DMS153 treated with DMSO at 0.1 percent for 48 hours (cell line): ENCODE data around the gene SERPINH1.
A peak's percentile ranks its signal among the peaks of the same experiment; 100 is the strongest.
"Not testable (repeated sequence)": the region's sequence is repeated elsewhere in the genome, so short reads cannot be mapped to it uniquely, and the experiment has no call there.

Source experiments
- DNase-seq: peaks from one replicate; lab custom pipeline; 2025; ENCODE audit not compliant: unreplicated experiment; lab: John Stamatoyannopoulos, UW

SERPINH1 gene

DNA sequence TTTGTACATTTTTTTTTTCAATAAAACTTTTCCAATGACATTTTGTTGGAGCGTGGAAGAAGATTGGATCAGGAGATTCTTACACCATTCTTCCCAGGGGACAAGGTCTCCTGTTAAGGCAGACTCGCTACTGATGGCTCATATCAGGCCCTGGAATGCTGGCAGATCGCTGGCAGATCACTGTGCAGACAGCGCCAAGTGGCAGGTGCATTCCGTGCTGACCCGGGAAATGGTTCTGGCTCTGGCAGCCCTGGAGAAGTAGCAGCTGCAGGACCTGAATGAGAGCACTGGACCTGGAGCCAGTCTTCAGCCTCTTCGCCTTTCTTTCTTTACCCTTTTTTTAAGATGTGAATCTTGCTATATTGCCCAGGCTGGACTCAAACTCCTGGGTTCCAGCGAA lies 10.7 kb downstream of the SERPINH1 start:
- no peak for DNase-seq

DNA sequence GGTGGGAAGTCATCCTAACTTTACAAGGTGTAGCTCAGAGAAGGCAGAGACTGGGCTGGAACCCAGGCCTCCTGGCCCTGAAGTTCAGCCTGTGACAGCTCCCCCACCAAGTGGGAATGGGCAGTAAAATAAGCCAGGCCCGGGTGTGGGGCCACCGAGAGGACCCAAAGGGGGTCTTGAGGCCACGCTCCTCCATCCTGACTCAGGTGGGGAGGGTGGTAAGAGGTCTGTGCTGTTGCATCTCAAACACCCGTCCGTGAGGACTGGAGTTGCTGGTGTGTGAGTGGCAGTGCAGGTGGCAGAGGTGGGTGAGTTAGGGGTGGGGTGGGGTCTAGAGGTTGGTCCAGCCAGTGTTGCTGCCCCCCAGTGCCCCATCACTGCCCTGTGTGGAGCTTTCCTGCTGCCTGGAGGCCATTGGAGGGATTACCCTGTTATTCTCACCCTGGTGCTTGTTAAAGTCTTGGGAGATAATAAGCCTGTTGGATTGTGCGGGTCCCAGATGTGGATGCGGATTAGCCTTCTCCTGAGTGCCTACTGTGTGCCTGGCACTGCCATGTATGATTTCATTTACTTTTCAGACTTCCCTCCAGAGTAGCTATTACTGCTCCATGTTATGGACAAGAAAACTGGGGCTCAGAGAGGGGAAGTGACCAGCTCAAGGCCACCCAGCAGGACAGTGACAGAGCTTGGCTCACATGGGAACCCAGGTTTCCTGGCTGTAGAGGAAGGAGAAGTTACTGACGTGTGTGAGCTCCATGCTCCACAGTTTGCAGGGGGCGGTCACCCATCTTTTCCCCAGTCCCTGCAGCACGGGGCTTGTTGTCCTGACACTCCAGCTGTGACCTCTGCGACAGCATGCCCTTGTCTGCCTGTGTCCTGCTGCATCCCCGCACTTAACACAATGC lies 12.9 kb downstream of the SERPINH1 start:
- no peak for DNase-seq

DNA sequence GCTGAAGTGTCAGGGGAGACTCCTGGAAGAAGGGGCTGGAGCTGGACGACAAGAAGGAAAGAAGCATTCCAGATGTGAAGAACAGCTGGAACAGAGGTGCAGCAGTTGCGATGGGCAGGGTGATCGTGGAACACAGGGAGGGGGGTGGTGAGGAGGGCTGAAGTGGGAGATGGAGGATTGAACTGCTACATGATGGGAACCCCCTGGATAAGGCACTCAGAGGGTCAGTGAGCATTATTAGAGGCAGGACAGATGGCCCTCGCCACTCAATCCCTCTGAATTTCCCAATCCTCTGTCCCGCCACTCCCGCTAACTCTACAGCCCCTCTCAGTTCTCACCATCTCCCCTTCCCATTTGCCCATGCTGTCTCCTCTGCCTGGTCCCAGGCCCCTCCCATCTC lies 14.0 kb downstream of the SERPINH1 start:
- DNase-seq = no peak

DNA sequence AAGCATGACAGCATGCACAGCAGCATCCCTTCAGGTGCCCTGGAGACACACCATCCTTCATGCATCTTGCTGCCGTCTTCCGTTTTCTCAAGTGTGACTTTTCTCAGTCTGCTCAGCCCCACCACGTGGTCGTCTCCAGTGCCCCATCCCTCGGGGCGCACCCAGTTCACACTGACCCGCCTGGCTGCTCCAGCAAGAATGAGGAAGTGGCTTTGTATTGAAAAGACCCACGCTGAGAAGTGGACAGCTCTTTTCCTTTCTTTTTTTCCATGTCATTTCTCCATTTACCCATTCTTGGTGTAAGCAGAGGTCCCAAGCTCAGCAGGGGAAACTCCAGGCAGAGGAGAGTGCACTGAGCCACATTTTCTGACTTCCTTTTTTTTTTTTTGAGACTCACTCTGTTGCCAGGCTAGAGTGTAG lies 14.5 kb downstream of the SERPINH1 start:
- no peak for DNase-seq

DNA sequence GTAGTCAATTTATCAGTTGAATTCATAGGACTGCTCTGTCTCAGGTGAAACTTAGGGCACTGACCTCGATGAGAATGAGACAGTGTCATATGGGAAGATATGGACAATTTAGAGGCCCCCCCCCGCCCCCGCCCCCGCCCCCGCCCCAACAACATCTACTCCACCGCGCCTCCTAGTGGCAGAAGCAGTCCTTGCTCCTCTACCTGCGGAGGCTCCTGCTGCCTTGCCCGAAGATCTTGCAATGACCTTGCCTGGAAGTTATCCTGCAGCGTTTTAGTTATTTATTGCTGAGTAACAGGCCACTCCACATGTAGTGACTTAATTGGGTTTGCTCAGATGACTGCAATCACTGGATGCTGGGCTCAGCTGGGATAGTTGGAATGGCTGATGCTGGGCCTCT lies 15.2 kb downstream of the SERPINH1 start:
- no peak for DNase-seq

DNA sequence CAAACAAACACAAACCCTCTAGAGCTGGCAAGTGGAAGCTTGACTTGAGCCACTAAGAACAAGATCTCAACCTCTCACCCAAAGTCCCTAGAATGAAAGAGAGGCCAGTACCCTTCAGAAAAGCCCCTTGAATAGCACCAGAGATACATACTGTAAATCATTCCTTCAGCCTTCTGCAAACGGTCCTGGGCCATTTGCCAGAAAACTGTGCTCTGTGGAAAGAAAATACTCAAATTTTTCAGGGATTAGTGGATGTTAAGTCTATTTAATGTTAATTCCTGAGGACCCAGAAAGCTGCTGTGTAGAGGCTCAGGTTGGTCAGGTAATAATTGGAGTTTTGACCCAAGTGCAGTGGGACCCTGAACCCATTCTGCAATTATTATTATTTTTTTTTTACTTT lies 16.9 kb downstream of the SERPINH1 start:
- no peak for DNase-seq

DNA sequence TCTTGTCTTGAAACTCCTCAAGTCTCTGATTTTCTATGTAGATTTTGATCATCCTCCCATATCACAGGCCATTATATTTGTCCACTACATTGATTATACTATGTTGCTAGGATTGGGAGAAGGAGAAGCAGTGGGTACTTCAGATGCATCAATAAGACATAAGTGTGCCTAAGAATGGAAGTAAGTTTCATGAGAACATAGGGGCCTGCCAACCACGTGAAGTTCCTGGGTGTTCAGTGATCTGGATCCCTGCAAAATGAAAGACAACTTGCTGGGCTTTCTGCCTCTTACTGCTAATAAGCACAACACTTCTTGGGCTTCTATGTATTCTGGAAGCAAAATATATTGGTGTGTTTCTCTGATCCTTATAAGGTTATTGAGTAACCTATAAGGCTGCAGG lies 17.8 kb downstream of the SERPINH1 start:
- no peak for DNase-seq

DNA sequence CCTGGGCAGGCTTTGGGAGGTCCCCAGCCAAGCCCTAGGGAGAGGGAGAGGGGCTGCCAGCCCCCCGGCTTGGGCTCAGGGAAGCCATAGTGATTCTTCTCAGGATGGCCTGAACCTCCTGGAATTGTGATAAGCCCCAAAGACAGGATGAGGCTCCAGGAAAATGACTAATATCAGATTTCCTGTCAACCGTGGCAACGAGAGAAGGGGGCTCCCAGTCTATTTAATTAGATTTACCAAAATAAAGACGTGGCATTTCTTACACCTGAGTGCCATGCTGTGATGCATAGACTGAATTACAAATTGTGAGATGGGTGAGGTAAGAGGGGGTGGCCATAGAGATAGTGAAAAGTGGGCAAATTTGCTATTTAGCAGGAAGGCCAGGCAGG lies 20.4 kb downstream of the SERPINH1 start:
- no peak for DNase-seq

DNA sequence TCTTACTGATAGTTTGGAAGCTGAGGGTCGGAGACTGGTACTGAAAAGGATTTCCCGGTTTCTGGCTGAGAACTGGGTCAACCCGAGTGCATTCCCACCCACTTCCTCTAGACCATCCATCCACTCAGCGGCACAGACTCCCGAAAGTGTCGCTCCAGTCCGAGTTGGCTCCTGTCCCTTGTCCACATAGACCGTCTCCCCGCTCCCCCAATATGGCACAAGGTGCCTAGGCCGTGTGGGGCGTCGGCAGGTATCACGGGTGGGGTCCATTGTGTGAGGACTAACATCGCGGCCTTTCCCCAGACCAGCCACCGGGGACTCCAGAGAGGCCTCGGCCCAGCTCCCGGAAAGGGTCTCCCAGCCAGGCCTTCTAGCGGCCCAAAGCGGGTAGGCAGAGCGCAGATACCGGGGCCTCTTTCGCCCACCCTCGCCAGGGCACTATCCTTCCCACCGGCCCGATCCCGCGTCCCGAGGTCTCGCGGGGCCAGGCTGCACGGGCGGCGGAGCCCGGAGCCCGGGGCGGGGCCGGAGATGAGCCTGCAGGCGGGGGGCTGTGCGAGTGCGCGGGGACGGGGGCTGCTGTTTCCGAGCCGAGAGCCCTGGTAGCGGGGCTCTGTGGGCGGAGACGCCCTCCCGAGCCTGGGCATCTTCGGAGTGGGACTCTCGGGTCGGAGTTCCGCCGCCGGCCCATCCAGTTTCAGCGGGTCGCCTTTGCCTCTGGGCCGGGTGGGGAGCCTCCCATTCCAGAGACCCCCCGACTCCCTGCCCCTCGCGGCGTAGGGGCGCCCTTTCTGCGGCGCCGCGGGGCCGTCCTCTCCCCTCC lies 21.1 kb downstream of the SERPINH1 start:
- DNase-seq = peak; percentile 52

DNA sequence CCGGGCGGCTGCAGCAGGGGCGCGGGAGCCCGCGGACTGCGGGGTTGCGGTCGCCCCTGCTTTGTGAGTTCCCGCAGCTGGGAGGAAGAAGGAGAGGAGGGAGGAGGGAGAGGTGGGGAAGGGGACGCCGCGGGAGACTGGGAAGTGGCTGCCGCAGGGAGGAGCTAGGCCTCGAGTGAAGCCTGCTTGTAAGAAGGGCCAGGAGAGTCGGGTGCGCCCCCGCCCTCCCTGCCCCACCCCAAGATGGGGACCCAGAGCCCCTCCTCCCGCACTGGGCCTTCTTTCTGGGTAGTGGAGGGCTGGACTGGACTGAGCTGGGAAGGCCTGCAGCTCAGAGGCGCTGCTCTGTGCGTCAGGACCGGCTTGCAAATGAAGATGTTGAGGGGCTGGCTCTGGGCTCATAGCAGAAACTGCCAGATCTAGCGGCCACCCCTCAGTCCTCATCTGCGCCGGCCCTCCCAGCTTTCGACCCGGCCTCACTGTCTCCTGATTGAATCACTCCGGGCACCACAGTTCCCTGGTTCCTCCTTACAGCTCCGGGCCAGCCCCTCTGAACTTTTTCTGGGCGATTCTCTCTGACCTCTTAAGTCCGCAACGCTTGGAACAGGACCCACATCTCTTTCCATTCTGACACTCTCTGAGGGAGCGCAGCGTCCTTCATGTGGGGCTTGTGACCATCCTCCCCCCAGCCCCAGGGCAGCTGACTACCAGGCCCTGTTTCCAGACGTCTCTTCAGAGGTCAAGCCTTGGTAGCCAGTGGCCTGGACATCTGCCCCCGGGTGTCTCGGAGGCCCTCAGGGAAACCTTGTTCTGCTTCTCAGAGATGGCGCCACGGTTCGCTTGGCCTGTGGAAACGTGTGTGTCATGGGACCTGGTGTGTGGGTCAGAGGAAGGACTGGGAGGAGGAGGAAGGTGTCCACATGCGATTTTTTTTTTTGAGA lies 21.9 kb downstream of the SERPINH1 start:
- no peak for DNase-seq

DNA sequence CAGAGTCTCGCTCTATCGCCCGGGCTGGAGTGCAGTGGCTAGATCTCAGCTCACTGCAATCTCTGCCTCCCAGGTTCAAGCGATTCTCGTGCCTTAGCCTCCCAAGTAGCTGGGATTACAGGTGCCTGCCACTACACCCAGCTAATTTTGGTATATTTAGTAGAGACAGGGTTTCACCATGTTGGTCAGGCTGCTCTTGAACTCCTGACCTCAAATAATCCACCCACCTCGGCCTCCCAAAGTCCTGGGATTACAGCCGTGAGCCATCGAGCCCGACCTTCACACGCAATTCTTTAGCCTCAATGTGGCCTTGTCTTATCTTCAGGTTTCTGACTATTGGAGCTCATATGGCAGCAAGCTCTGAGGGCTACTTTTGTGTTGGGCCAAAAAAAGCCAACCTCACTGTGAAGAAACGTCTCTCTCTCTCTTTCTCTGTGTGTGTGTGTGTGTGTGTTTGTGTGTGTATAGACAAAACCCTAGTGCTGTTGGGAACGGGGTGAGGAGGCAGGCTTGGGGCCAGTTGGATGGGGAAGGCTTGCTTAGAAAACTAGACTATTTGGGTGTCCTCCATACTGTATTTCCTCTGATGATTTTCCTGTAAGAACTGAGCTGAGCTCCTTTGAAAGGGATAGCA lies 22.7 kb downstream of the SERPINH1 start:
- not testable (repeated sequence) for DNase-seq

DNA sequence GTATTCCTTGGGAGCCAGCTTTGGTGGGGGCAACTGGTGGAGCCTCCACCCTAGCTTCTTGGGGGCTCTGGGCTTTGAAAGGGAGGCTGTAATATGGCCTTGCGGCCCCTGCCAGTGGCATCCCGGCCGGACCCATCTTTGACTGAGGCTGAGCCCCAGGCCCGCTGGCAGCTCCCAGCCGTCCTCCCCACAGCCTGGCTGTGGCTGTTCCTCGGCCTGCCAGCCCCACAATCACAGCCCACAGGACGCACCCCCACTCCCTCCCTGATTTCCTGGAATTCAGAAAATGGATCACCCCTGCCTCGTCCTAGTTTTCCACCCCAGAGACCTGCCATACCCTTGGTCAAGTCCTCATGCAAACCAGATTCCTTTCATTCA lies 23.2 kb downstream of the SERPINH1 start:
- DNase-seq = no peak

DNA sequence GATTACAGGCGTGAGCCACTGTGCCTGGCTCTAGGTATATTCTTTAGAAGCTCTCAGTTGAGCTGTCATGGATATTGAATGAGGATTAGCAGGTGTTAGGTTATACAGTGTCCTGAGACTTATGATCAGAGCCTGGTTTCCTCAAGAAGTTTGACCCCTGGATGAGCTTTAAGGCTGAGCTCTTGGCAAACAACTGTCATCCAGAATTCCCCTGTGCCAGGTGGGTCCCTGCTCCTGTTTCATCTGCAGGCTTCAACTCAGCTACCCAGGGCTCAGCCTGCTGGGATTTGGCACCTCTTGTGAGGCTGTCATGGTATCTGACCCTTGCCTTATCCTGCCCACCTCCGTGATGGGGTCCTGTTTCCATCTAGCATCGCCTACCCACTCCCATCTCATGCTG lies 24.3 kb downstream of the SERPINH1 start:
- DNase-seq = no peak

DNA sequence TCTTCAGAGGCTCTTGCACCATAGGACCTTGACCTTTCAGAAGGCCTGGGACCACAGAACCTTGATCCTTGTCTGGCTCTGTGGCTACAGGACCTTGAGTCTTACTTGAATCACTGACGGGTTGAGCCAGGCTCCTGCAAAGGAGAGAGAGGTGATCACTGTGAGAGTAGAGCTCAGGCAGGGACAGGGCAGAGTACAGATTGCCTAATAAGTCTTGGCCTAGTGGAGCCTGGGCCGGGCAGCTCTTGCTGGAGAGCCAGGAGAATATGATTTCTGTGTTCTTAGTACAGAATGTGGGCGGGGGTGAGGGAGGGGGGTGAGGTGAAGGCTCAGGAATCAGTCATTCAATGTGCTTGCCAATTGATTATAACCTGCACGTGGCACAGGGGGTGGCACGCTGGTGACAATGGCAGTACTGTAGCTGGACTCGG lies 26.0 kb downstream of the SERPINH1 start:
- DNase-seq = no peak

DNA sequence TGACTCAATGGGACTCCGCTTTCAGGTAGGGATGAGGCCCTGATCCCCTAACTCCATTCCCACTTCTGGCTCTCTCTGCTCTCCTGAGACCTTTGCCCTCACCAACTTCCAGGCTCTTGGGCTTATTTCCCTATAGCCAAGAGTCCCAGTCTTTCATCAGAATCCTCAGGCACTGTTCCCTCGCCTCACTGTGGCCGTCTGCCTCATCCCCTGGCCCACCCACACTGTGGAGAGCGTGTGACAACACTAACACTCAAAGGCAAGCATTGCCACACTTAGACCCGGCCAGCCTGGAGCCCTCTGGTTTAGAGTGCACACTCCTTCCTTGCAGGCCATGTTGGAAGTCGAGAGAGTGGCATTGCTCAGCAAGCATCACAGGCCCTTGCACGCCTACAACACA lies 27.0 kb downstream of the SERPINH1 start:
- no peak for DNase-seq

DNA sequence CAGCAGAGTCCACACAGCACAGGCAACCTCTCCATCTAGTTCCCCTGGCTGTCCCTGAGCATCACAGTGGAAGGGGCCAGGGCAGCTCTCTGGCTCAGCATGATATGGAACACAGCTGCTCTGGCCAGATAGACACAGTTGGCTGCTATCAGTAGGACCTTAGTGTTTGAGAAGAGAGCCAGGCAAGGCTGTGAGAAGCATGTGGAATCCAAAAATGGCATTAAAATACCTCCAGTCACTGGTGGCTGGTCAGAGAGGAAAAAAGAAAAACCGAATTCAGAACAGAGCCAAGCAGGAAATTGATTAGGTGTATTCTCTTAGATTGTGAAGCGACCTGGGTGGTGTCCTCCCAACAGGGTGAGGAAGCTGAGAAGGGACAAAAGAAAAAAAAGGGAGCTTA lies 27.9 kb downstream of the SERPINH1 start:
- no peak for DNase-seq

DNA sequence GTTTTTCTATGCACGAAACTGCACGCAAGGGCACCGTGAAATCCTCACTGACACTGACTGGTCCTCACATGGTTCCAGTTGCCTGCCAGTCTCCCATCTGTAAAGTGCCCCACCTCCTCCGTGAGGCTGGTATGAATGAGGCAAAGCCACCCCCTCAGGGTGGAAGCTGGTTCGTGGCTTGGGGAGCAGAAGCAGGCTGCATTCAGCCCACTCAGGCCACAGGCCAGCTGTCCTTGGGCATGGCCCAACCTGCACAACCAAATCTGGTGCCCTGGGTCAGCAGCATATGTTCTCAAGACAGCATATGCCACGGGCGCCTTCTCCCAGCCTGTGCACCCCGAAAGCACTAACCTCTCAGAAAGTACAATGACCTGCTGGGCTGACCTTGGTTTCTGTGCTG lies 29.3 kb downstream of the SERPINH1 start:
- no peak for DNase-seq

DNA sequence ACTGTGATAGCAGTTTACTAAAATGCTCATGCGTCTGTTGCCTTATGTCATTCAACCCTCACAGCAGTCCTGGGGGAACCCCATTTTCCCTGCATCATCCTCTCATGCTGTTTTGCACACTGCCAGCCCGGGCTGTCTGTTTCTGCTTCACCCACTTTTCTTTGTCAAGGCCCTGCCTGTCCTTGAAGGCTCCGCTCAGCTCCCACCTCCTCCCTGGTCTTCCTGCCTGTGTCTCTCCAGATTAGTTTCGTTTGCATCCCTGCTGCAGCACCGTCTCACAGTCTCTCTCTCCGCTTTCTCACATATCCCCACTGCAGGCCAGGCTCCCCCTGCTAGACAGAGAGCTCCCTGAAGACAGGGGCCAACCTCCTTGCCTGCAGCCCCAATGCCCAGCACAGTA lies 29.9 kb downstream of the SERPINH1 start:
- no peak for DNase-seq

DNA sequence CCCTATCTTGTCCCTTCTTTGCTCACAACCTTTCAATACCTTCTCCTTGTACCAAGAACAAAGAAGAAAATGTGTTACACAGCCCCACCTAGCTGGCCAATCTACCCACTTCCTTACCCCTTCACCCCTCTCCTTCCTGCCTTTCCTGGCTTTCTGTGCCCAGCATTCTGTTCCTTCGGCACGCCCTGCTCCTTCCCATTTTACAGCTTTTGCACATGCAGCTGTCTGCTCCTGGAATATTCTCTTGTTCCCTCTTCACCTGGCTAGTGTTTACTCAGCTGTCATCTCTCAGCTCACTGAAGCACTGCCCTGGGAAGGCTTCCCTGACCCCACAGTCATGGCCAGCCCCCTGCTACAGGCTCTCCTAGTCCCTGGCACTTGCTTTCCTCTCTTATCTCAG lies 30.7 kb downstream of the SERPINH1 start:
- DNase-seq = peak; percentile 81

DNA sequence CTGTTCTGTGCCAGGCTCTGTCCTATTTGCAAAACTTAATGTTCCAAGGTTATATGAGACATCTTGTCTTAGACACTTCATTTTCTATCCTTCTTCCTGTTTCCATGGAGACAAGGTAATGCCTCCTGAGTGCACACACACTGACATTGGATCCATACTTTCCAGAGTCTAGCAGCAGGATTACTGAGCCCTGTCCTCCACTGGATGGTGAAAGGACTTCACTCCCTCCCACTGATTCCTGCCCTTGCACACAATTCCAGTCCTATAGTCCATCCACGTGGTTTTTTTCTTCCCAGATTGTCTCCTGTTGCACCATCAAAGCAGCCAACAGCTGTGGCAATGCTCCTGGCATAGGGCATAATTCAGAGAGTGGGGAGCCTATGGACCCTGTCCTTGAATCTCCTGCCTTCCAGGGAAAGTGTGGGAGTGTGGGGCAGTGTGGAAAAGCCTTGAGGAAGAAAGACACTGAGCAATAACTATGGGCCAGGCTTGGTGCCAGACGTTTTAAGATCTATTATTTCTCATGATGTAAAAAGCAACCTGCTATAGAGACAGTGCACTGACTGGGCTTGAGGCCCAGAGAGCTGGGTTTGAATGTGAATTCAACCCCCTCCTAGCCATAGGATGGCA lies 31.3 kb downstream of the SERPINH1 start:
- no peak for DNase-seq
